NCI-H1048 (cell line): ENCODE data around the gene PWP1.
A peak's percentile ranks its signal among the peaks of the same experiment; 100 is the strongest.

Experiments used
- DNase-seq: peaks from one replicate; lab custom pipeline; 2025; lab: John Stamatoyannopoulos, UW

The PWP1 gene

DNA sequence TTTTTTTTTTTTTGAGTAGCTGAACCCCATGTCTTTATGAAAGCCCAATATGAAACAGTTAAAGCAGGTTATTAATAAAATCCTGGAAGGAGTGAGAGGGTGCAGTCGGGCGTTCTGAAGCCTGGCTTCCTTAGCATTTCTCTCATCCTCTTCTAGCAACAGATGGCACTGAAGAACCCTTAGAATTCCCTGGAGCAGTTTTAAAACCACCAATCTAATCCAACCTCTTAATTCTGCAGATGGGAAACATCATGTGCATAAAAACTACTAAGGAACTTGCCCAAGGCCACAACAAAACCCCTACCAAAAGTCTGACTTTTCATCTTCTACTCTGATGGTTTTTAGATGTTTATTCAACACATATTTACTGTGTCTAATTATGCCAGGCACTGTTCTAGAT is 50.2 kb downstream of the PWP1 start:
- no peak for DNase-seq

DNA sequence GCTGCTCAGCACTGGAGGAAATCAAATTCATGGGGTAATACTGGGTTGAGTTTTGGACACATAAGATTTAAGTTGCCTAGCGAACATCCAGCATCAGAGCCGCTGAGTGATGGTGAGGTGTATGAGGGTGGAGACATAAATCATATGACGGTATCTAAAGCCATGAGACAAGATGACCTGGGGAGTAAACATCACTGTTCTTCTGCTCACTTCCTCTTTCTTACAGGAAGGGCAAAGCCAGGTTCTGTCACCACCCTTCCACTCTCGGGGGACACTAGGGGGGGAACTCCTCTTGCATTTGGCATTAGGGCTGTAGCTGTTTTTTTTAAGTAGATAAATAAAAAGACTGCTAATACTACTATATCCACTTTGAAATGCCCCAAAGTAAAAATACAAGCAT is 51.3 kb downstream of the PWP1 start:
- DNase-seq: no peak

DNA sequence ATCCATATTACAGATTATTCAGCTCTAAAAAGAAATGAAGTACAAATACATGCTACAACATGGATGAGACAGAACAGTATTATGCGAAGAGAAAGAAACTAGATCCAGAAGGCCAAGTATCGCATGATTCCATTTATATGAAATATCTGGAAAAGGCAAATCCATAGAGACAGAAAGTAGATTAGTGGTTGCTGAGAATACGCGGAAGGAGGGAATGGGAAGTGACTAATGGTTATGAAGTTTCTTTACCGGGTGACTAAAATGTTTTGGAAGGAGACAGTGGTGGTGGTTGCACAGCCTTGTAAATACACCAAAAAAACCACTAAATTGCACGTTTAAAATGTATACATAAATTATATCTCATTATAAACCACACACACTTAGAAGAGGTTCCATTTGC is 62.9 kb downstream of the PWP1 start:
- DNase-seq: no peak

DNA sequence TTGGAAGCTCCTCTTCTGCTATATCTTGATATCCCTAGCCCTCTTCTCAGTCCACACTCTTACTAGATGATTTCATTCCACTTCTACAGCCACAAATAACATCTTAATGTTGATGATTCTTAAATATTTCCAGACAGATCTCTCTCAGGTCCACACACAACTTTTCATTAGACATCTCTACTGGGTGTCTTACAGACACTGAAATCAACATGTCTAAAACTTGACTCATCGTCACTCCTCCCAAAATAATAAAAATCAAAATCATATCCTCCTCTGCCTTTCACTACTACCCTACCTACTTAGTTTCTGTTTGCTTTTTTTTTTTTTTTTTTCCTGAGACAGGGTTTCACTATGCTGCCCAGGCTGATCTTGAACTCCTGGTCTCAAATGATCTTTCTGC is 63.5 kb downstream of the PWP1 start:
- no peak for DNase-seq

DNA sequence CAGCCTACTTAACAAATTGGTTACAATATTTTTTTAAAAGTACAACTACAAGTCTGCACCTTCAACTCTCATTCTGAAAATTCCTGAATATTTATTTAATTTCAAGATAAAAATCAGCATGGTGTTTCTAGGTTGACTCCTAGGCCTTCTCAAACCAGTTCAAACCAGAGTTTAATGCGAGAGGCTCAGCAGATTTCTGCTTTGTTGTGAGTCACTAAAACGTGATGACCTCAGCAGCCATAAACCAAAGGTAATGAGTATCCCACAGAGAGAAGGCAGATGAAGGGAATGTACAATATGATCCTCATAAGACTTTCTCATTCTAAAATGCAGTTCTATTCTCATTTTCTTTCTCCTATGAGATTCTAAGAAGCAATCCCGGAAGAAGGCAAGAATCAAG is 73.8 kb downstream of the PWP1 start:
- DNase-seq: no peak

DNA sequence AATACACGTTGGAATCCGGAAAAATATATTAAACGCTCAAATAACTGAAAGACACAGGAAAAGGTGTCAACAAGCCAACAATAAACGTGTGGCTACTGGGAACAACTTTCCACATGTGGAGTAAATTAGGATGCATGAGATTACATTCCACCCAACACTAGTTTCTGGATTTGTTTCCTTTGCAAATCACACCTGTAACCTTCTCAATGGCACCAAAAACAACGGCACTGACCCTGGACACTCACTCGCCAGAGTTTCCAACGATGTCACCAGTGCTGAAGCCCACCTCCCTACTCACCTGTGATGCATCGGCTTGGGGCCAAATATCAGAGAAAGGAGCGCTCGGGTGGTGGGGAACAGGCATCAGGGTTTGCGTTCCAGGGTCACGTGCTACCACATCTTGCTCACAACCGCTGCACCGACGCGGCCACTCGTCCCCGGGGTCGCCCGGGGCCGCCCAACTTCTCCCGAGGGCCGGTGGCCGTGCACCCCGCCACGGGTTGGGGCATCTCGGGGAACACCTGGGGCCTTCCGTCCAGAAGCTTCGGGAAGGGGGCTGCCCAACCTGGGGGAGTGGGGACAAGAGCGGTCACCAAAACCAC is 74.7 kb downstream of the PWP1 start:
- no peak for DNase-seq

DNA sequence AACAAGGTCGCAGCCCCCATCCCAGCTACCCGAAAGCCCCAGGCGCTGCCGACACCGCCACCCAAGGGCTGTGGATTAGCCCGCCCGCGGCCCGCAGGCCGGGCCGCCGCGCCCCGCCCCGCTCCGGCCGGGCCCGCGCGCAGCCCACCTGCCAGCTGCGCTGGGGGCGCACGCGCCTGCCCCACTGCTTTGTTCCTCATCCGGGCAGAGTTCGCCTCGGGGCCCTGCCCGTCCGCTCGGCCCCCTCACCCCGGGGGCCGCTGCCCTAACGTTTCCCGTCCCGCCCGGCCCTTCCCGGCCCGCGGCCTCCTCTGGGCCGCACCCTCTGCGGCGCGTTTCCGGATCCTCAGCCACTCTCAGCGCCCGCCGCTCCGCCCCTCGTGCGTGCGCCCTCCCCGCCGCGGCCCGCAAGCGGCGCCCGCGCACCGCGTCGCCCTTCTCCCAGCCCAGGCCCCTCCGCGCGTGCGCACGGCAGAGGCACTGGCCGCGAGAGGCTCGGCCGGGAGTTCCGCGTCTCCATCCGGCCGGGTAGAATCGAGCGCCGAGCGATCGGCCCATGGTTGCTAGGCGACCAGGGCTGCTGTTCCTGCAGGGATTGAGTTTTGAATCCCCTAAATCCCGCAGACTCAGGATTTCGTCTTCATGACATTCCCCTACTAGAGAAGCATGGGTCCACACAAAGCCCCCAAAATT is 75.4 kb downstream of the PWP1 start, which contains the start of gene PRDM4:
TSS of gene PRDM4 (minus strand) at position 329 of the 693 bp plus-strand sequence. CDS start 622 bp downstream, outside the sequence.
- DNase-seq: peak; percentile 76

DNA sequence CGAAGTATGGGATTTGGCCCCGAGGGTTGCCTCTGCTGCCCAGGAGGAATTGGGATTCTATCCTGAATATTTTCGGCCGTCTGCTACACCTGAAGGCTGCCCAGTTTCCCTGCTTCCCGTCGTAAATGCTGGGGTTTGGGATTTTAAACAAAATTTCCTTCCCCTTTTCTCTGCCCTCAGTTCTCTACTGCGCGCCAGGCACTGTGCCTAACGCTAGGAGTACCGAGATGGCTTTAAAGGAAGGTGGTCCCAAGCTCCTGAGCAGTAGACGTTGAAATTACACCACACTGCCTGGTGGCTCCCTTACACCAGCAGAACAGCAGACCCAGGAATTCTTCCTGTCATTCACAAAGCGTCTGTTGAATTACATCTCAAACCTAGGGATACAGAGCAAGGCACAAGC is 75.9 kb downstream of the PWP1 start:
- no peak for DNase-seq
